ENCODE data around the gene YOD1. TPM values are rescaled to one million over a fixed set of nuclear protein-coding genes. Genes with fewer than 3 reads are reported as not detected.

The YOD1 gene
- total RNA-seq, 1 experiment from 2014 or later = 12.5 TPM

DNA sequence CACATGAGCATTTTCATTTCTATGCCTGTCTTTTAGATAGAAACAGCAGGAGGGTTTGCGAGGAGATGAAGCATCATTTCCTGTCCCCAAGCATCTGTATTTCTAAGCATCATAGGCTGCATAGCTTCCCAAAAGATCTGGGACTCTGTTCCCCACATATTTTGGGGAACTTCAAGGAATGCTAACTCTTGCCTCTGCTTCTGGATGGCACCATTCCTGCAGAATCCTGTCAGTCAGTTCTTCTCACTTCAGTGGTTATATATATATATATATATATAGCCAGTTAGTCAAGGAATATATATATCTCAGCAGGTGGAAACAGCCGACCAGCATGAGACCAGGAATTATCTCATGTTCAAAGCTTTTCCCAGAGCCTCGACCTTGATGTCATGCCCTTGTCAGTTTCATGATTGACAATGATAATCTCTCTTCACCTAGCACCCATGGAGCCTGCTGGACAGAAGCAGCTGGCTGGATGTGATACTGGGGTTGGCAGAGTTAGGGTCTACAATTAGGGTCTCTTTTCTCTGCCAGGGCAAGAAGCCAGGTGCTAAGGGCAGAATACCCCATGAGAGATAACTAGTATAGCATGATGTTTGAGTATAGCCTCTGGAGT, 4.5 kb upstream of the YOD1 start:
- no peaks in the 10 kb centered on the region; the same call in 1 of the 2 replicates for H3K36me3 ChIP-seq (ENCODE audit: low read depth)
- no peak overlapping the region for H3K4me2 ChIP-seq
- no peaks in the 10 kb centered on the region for H3K27me3 ChIP-seq (ENCODE audit: insufficient read depth, low read depth)
- no peak overlapping the region for H3K27ac ChIP-seq
- no peaks in the 10 kb centered on the region for H3K9me3 ChIP-seq (ENCODE audit: insufficient read depth, low read depth)
- BruUV-seq (replicated peaks) = no TSS peak
- H3K9me2 ChIP-seq (ENCODE audit: insufficient read depth) = no peaks in the 10 kb centered on the region
- no peak for DNase-seq
- H3K79me2 ChIP-seq (ENCODE audit: low read depth) = peaks cover 12% of the 10 kb centered on the region
- CTCF ChIA-PET = no interaction called here
- POLR2A ChIA-PET (ENCODE audit: unreplicated experiment) = no interaction called here
- intact Hi-C loops (cut with micrococcal nuclease; ENCODE audit: unreplicated experiment) = loop anchor here (10.0 kb wide), 1 partner anchor 421 kb away; the partner anchor contains the start of gene DYRK3
- no peak overlapping the region for H2AFZ ChIP-seq
- TF ChIP-seq EZH2 (IDR thresholded peaks at IDR 0.05; ENCODE audit: low read depth) = no peak
- TF ChIP-seq, protein P1, sequence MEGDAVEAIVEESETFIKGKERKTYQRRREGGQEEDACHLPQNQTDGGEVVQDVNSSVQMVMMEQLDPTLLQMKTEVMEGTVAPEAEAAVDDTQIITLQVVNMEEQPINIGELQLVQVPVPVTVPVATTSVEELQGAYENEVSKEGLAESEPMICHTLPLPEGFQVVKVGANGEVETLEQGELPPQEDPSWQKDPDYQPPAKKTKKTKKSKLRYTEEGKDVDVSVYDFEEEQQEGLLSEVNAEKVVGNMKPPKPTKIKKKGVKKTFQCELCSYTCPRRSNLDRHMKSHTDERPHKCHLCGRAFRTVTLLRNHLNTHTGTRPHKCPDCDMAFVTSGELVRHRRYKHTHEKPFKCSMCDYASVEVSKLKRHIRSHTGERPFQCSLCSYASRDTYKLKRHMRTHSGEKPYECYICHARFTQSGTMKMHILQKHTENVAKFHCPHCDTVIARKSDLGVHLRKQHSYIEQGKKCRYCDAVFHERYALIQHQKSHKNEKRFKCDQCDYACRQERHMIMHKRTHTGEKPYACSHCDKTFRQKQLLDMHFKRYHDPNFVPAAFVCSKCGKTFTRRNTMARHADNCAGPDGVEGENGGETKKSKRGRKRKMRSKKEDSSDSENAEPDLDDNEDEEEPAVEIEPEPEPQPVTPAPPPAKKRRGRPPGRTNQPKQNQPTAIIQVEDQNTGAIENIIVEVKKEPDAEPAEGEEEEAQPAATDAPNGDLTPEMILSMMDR (conservative IDR thresholded peaks at IDR 0.05) = no peak
- peaks cover 10% of the 10 kb centered on the region for H3K4me1 ChIP-seq (replicated peaks; ENCODE audit: insufficient read depth)
- peaks cover 31% of the 10 kb centered on the region for H3F3A ChIP-seq (ENCODE audit: insufficient read depth, low read depth)
- H4K20me1 ChIP-seq (ENCODE audit: insufficient read depth) = no peaks in the 10 kb centered on the region
- no peak overlapping the region for H3K4me3 ChIP-seq

DNA sequence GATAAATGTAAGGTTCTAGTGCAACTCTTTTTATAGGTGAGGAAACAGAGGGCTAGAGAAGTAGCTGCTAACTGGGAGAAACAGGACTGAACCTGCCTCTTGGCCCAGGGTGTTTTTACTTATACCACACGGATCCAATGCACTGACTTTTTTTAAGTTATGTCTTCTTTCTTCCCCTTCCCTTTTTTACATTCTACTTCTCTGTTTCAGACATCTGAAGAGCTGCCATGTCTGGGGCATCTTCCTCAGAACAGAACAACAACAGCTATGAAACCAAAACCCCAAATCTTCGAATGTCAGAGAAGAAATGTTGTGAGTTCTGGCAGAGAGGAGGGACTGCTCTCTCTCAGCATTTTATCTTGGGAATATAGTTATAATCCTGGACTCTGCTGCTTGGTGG, 3.5 kb upstream of the YOD1 start:
- no peak for DNase-seq
- no peak overlapping the region for H2AFZ ChIP-seq
- H4K20me1 ChIP-seq (ENCODE audit: insufficient read depth) = 0 out of 2 replicates have a peak, but pooled peaks cover 3% of the 10 kb centered on the region
- TF ChIP-seq, protein P1 (conservative IDR thresholded peaks at IDR 0.05) = no peak
- TF ChIP-seq EZH2 (IDR thresholded peaks at IDR 0.05; ENCODE audit: low read depth) = no peak
- peaks cover 36% of the 10 kb centered on the region for H3F3A ChIP-seq (ENCODE audit: insufficient read depth, low read depth)
- ChIA-PET POLR2A (ENCODE audit: unreplicated experiment) (interaction anchor here (0.6 kb wide), 1 partner anchor 370 kb away, joined by 3 read pairs; the partner anchor contains the start of gene MAPKAPK2), CTCF (no interaction called here)
- H3K4me2 ChIP-seq = no peak overlapping the region
- peaks cover 13% of the 10 kb centered on the region for H3K4me1 ChIP-seq (replicated peaks; ENCODE audit: insufficient read depth)
- no peak overlapping the region for H3K27ac ChIP-seq
- no peaks in the 10 kb centered on the region for H3K9me2 ChIP-seq (ENCODE audit: insufficient read depth)
- H3K9me3 ChIP-seq (ENCODE audit: insufficient read depth, low read depth) = no peaks in the 10 kb centered on the region
- no TSS peak for BruUV-seq (replicated peaks)
- H3K4me3 ChIP-seq = no peak overlapping the region
- H3K27me3 ChIP-seq (ENCODE audit: insufficient read depth, low read depth) = no peaks in the 10 kb centered on the region
- peaks cover 22% of the 10 kb centered on the region for H3K79me2 ChIP-seq (ENCODE audit: low read depth)
- no peaks in the 10 kb centered on the region for H3K36me3 ChIP-seq (ENCODE audit: low read depth)
- intact Hi-C loops (cut with micrococcal nuclease; ENCODE audit: unreplicated experiment) = loop anchor here (5.0 to 10.0 kb wide), 2 partner anchors 420 to 698 kb away; partner anchors contain the start of genes CD46 and DYRK3

DNA sequence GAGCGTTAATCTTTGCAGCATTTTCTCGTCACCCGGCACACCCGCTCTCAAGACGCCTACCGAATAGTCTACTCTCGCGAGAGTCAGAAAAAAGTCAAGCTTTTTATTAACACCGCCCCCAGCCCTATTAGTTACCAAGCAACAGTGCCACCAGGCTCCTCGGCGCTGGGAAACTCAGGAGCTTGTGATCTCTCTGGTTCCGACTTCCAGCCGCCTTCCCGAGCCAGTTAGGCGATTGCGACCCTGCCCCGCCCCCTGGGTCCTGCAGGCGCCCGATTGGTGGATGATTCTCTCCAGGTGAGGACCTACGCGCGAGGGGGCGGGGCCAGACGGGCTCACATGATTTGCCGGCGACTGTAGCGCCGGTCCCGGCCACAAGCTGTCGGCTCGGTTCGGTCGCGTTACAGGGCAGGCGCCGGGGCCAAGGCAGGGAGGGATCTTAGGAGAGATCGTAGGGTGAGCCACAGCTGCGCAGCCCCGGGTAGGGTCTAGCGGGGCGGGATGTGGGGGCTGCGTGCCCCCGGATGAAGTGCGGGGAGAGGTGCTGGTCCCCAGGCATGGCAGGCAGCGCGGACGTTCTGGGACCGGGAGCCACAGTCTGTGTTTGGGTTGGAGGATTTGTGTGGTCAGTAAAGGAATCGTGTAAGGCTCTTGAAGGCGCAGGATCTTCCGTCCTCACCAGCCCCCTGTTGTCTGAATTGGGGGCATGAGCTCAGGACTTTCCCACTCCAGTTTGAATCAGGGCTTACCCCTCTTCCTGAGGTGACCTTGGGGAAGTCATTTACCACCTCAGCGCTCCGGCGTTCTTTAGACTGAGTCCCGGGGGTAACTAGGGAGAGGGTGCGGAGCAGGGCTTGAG, 2.1 kb upstream of the YOD1 start, which contains the start of gene PFKFB2:
Gene PFKFB2 (plus strand): TSS at position 365 of the 859 bp plus-strand sequence. CDS start 1,443 bp downstream, outside the sequence.
- Histone ChIP-seq H3K27me3 (ENCODE audit: insufficient read depth, low read depth) (no peaks in the 10 kb centered on the region), H2AFZ (peak within 1 kb of the TSS; percentile 97), H3K9me3 (ENCODE audit: insufficient read depth, low read depth) (no peaks in the 10 kb centered on the region), H3K4me3 (peak within 1 kb of the TSS; percentile 93), H4K20me1 (ENCODE audit: insufficient read depth) (0 out of 2 replicates have a peak, but pooled peaks cover 9% of the 10 kb centered on the region), H3K4me2 (peak within 1 kb of the TSS; percentile 86), H3K36me3 (ENCODE audit: low read depth) (peaks cover 13% of the 10 kb centered on the region), H3K79me2 (ENCODE audit: low read depth) (peaks cover 36% of the 10 kb centered on the region), H3F3A (ENCODE audit: insufficient read depth, low read depth) (peaks cover 36% of the 10 kb centered on the region), H3K27ac (peak within 1 kb of the TSS; percentile 92), H3K9me2 (ENCODE audit: insufficient read depth) (no peaks in the 10 kb centered on the region), H3K4me1 (replicated peaks; ENCODE audit: insufficient read depth) (peaks cover 26% of the 10 kb centered on the region)
- ChIA-PET POLR2A (ENCODE audit: unreplicated experiment) (interaction anchor here (0.6 to 1.5 kb wide), 13 partner anchors 21 to 1306 kb away, joined by 3 to 51 read pairs (median 5); partner anchors contain the start of genes C1orf116 and CD55), CTCF (interaction anchor here (0.7 to 1.7 kb wide), 5 partner anchors 21 to 417 kb away, joined by 3 to 6 read pairs (median 6); partner anchors contain the start of gene C1orf116)
- intact Hi-C loops (cut with micrococcal nuclease; ENCODE audit: unreplicated experiment) = loop anchor here (2.0 to 10.0 kb wide), 3 partner anchors 70 to 699 kb away; partner anchors contain the start of genes CD46 and DYRK3
- peak; percentile 98 to 99 for DNase-seq
- TF ChIP-seq, protein P1 (conservative IDR thresholded peaks at IDR 0.05) = no peak; the same call in 1 of the 2 replicates
- BruUV-seq (replicated peaks) = TSS peak; percentile 43

Measured in PC-9 (cell line).